OCI-LY7 (cell line): Measurements from ENCODE around the gene TRAF4.

ENCODE experiments used
- CTCF ChIP-seq: fragments of 200-600 bp; sonication (generic); conservative IDR thresholded peaks from 2 replicates; pipeline ENCODE4 v1.5.1; 2014; ENCODE audit warnings: mild to moderate bottlenecking, antibody characterized with exemption, low read length, moderate library complexity, mixed read lengths
- EZH2phosphoT487 ChIP-seq: fragments of 200-600 bp; sonication (generic); IDR thresholded peaks from 2 replicates; pipeline ENCODE4 v1.6.1; 2018; ENCODE audit warnings: low read depth, borderline replicate concordance, mild to moderate bottlenecking, mixed run types, antibody characterized with exemption, low read length, moderate library complexity, mixed read lengths

GRCh38 chr17:28703552-28704218, 40.1 kb upstream of the TRAF4 start:
- TF ChIP-seq CTCF (no peak), EZH2phosphoT487 (no peak)
